Mesenchymal stem cell (in vitro differentiated cells and primary cell): ENCODE measurements around the gene KAT7.

Experiments used
- DNase-seq: peaks from one replicate; pipeline ENCODE4 v3.0.0-alpha.2; 2013
- H2AFZ ChIP-seq: one replicate; pipeline ENCODE4 v1.6.1; 2013; ENCODE audit warnings: low read depth, mild to moderate bottlenecking, control low read depth, inconsistent platforms, low read length, moderate library complexity
- H2AK5ac ChIP-seq: 2 replicates; pipeline ENCODE4 v1.6.1; 2013; ENCODE audit warnings: low read length, moderate library complexity, mild to moderate bottlenecking, inconsistent platforms; ENCODE audit not compliant: severe bottlenecking
- H2BK120ac ChIP-seq: one replicate; pipeline ENCODE4 v1.6.1; 2013; ENCODE audit warnings: low read depth, mild to moderate bottlenecking, inconsistent platforms, low read length, moderate library complexity
- H2BK12ac ChIP-seq, 2 experiments: one replicate each; pipeline ENCODE4 v1.6.1; 2013; ENCODE audit warnings: inconsistent platforms in 2 of 2, low read length in 2 of 2, mild to moderate bottlenecking in 2 of 2, moderate library complexity in 2 of 2, control low read depth in 1 of 2
- H2BK15ac ChIP-seq: one replicate; pipeline ENCODE4 v1.6.1; 2013; ENCODE audit warnings: mild to moderate bottlenecking, low read depth, inconsistent platforms; ENCODE audit not compliant: poor library complexity, severe bottlenecking
- H2BK5ac ChIP-seq: 2 replicates; pipeline ENCODE4 v1.6.1; 2013; ENCODE audit warnings: low read depth, mild to moderate bottlenecking, low read length, control low read depth, inconsistent platforms; ENCODE audit not compliant: poor library complexity, severe bottlenecking
- H3K14ac ChIP-seq, 2 experiments: one replicate each; pipeline ENCODE4 v1.6.1; 2013; ENCODE audit warnings: inconsistent platforms in 2 of 2, low read length in 2 of 2, control low read depth in 1 of 2, mild to moderate bottlenecking in 1 of 2, moderate library complexity in 1 of 2
- H3K18ac ChIP-seq, 2 experiments: one replicate each; pipeline ENCODE4 v1.6.1; 2013; ENCODE audit warnings: inconsistent platforms in 2 of 2, low read length in 2 of 2, control low read depth in 1 of 2, low read depth in 1 of 2, mild to moderate bottlenecking in 1 of 2
- H3K23ac ChIP-seq, 2 experiments: one replicate each; pipeline ENCODE4 v1.6.1; 2013; ENCODE audit warnings: inconsistent platforms in 2 of 2, low read length in 2 of 2, mild to moderate bottlenecking in 2 of 2, moderate library complexity in 2 of 2, control low read depth in 1 of 2
- H3K27ac ChIP-seq: 2 replicates; pipeline ENCODE4 v1.5.1; 2013; ENCODE audit warnings: mild to moderate bottlenecking, moderate library complexity, low read length, control low read depth, inconsistent platforms; ENCODE audit not compliant: poor library complexity, severe bottlenecking
- H3K27me3 ChIP-seq, 2 experiments: 2 replicates each; pipeline versions ENCODE4 v1.6.1 to v1.7.0; 2013; ENCODE audit warnings: low read length in 2 of 2, mild to moderate bottlenecking in 2 of 2, moderate library complexity in 2 of 2, control low read depth in 1 of 2, inconsistent platforms in 1 of 2; ENCODE audit not compliant: control insufficient read depth in 1 of 2, insufficient read depth in 1 of 2
- H3K36me3 ChIP-seq, 2 experiments: 2 replicates each; pipeline versions ENCODE4 v1.6.1 to v1.7.0; 2013; ENCODE audit warnings: low read length in 2 of 2, control low read depth in 1 of 2, inconsistent platforms in 1 of 2, low read depth in 1 of 2, mild to moderate bottlenecking in 1 of 2; ENCODE audit not compliant: insufficient read depth in 2 of 2, control insufficient read depth in 1 of 2
- H3K4ac ChIP-seq, 2 experiments: one replicate each; pipeline ENCODE4 v1.6.1; 2013; ENCODE audit warnings: inconsistent platforms in 2 of 2, low read length in 2 of 2, mild to moderate bottlenecking in 2 of 2, moderate library complexity in 2 of 2, control low read depth in 1 of 2, low read depth in 1 of 2
- H3K4me1 ChIP-seq: 2 replicates; pipeline ENCODE4 v1.6.1; 2013; ENCODE audit warnings: low read depth, low read length, control low read depth; ENCODE audit not compliant: control insufficient read depth, insufficient read depth
- H3K4me2 ChIP-seq: 2 replicates; pipeline ENCODE4 v1.6.1; 2013; ENCODE audit warnings: low read length, mild to moderate bottlenecking, inconsistent platforms; ENCODE audit not compliant: poor library complexity, severe bottlenecking
- H3K4me3 ChIP-seq, 2 experiments: 2 replicates each; pipeline versions ENCODE4 v1.5.1 to v1.7.0; 2013; ENCODE audit warnings: low read length in 2 of 2, mild to moderate bottlenecking in 2 of 2, control low read depth in 1 of 2, low read depth in 1 of 2; ENCODE audit not compliant: insufficient read depth in 1 of 2
- H3K79me1 ChIP-seq: replicated peaks from 2 replicates; pipeline ENCODE4 v1.6.1; 2013; ENCODE audit warnings: mild to moderate bottlenecking, control low read depth, low read length, inconsistent platforms; ENCODE audit not compliant: poor library complexity, severe bottlenecking
- H3K9ac ChIP-seq: 2 replicates; pipeline ENCODE4 v1.7.0; 2013; ENCODE audit warnings: mild to moderate bottlenecking, low read length, moderate library complexity
- H3K9me3 ChIP-seq: 2 replicates; pipeline ENCODE4 v1.7.0; 2013; ENCODE audit warnings: mild to moderate bottlenecking, low read length; ENCODE audit not compliant: control insufficient read depth
- H4K8ac ChIP-seq: one replicate; pipeline ENCODE4 v1.6.1; 2013; ENCODE audit warnings: inconsistent platforms, mild to moderate bottlenecking, low read length, moderate library complexity
- H4K91ac ChIP-seq: one replicate; pipeline ENCODE4 v1.6.1; 2013; ENCODE audit warnings: mild to moderate bottlenecking, low read length, inconsistent platforms
- WGBS: methylation state at CpG from one replicate; pipeline ENCODE4 v1.1.7; 2013; ENCODE audit warnings: mixed read lengths; 5-methylcytosine and 5-hydroxymethylcytosine counted together

The KAT7 gene

DNA sequence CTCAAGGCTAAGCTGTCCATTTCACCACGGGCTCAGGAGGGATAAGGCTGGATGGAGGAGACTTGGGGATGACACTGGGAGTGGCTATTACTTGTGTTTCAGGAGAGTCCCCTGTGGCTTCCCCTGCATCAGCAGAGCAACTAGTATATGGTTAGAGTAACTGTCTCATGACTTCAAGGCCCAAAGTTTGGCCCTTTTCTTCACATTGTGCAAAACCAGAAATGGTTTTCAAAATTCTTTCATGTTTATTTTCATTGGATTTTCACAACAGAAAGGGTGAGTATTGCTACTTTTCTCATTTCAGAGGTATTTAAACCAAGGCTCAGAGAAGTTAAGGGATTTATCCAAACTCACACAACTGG lies 77.5 kb downstream of the KAT7 start:
- H2BK5ac ChIP-seq = no peak overlapping the region
- H3K4ac ChIP-seq = no peak overlapping the region
- no peak overlapping the region for H2BK15ac ChIP-seq
- no peaks in the 10 kb centered on the region for H3K36me3 ChIP-seq
- H2BK12ac ChIP-seq = no peak overlapping the region
- H3K27me3 ChIP-seq = peaks cover 40 to 49% of the 10 kb centered on the region in 2 experiments
- H3K4me2 ChIP-seq = no peak overlapping the region
- no peak overlapping the region for H3K4me3 ChIP-seq
- no peak overlapping the region for H3K27ac ChIP-seq
- no peak overlapping the region for H4K8ac ChIP-seq
- peaks cover 7% of the 10 kb centered on the region for H3K4me1 ChIP-seq
- DNase-seq = no peak
- H3K23ac ChIP-seq = no peak overlapping the region
- no peak overlapping the region for H2BK120ac ChIP-seq
- WGBS = 0% methylated on average over 1 of the region's 1 CpG
- no peak overlapping the region for H3K18ac ChIP-seq
- no peak overlapping the region for H2AK5ac ChIP-seq
- peak overlapping the region in 1 of 2 experiments; percentile 4 for H3K14ac ChIP-seq
- H2AFZ ChIP-seq = no peak overlapping the region
- H4K91ac ChIP-seq = no peak overlapping the region
- no peak overlapping the region for H3K9ac ChIP-seq
- no peaks in the 10 kb centered on the region for H3K79me1 ChIP-seq
- no peaks in the 10 kb centered on the region for H3K9me3 ChIP-seq

DNA sequence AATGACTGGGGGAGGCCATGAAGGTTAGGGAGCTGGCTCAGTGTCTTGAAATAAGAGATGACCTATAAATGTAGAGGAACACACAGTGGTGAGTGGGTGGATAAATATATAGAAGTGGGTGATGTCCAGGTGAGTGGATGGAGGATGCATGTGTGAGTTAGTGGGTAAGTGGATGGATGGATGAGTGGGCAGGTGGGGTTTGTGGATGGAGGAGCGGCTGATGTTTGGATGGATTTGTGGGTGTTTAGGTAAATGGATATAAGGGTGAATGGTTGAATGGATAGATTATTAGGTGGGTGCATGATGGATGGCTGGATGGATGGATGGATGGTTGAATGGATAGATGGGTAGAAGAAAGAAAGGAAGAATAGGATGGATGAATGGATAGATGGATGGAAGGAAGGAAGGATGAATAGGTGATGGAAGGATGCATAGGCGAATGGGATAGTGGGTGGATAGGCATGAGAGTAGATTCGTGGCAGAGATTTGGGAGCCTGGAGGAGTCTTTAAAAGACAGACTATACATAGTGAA lies 78.5 kb downstream of the KAT7 start:
- DNase-seq = no peak

DNA sequence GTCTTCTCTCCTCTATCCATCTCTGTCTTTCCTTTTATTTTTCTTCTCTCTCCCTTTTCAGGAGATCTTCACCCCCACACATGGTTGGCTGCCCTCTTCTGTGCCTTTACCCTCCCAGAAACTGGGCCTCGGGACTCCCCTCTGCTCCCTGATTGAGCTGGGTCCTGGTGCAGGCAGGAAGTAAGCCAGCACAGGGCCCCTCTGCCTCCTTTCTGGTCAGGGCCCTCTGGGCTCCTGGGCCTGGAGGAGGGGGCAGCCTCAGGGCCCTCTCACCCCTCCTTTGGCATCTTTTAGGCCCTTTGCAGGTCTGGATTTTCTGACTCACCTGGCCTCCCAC lies 80.5 kb downstream of the KAT7 start:
- Histone ChIP-seq H3K79me1 (no peaks in the 10 kb centered on the region), H2AK5ac (no peak overlapping the region), H4K8ac (no peak overlapping the region), H3K36me3 (no peaks in the 10 kb centered on the region), H2BK15ac (no peak overlapping the region), H4K91ac (no peak overlapping the region), H2BK120ac (no peak overlapping the region), H3K23ac (no peak overlapping the region), H2BK5ac (no peak overlapping the region), H3K14ac (no peak overlapping the region), H3K4me2 (no peak overlapping the region), H2AFZ (no peak overlapping the region), H3K27me3 (peaks cover 53 to 63% of the 10 kb centered on the region in 2 experiments), H2BK12ac (no peak overlapping the region), H3K9ac (no peak overlapping the region), H3K18ac (no peak overlapping the region), H3K4me3 (no peak overlapping the region), H3K27ac (no peak overlapping the region), H3K4me1 (peaks cover 4% of the 10 kb centered on the region), H3K4ac (no peak overlapping the region), H3K9me3 (no peaks in the 10 kb centered on the region)
- no peak for DNase-seq
- WGBS = 3% methylated on average over 1 of the region's 1 CpG

More for the DNA sequence above, 78.5 kb downstream of the KAT7 start:
- Histone ChIP-seq H2BK5ac (no peak overlapping the region), H3K23ac (no peak overlapping the region), H3K36me3 (no peaks in the 10 kb centered on the region), H3K79me1 (no peaks in the 10 kb centered on the region), H3K4ac (no peak overlapping the region), H3K14ac (no peak overlapping the region), H3K27me3 (peaks cover 42 to 50% of the 10 kb centered on the region in 2 experiments), H2BK120ac (no peak overlapping the region), H2AFZ (no peak overlapping the region), H4K91ac (no peak overlapping the region), H3K18ac (no peak overlapping the region), H3K4me1 (peaks cover 4% of the 10 kb centered on the region), H4K8ac (no peak overlapping the region), H3K4me2 (no peak overlapping the region), H3K27ac (no peak overlapping the region), H3K4me3 (no peak overlapping the region), H2BK12ac (no peak overlapping the region), H3K9me3 (no peaks in the 10 kb centered on the region), H2BK15ac (no peak overlapping the region), H2AK5ac (no peak overlapping the region), H3K9ac (no peak overlapping the region)
- 96% methylated on average over 3 of the region's 3 CpGs for WGBS

DNA sequence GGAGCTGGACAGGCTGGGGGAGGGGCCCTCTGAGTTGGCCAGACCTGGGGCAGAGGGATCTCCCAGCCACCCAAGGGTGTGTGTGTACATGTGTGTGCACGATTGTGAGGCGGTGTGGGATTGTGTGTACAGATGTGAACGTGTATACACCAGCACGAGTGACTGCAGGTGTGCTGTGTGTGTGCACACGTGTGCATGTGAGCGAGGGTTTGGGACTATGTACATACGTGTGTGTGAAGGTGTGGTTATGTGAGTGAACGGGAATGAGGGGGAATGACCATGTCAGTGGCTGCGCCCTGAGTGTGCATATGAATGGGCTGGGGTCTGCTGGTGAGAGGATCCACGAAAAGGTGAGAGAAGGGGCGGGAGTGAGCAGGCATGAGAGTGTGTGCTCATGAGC lies 81.8 kb downstream of the KAT7 start:
- H3K4me2 ChIP-seq = no peak overlapping the region
- no peak overlapping the region for H2BK120ac ChIP-seq
- no peak for DNase-seq

More for the DNA sequence above, 81.8 kb downstream of the KAT7 start:
- Histone ChIP-seq H3K4ac (no peak overlapping the region), H2BK15ac (no peak overlapping the region), H3K36me3 (no peaks in the 10 kb centered on the region), H3K23ac (no peak overlapping the region), H3K79me1 (no peaks in the 10 kb centered on the region), H3K9ac (no peak overlapping the region), H2BK12ac (no peak overlapping the region), H3K14ac (no peak overlapping the region), H3K4me3 (no peak overlapping the region), H2AFZ (no peak overlapping the region), H3K27me3 (peaks cover 65 to 72% of the 10 kb centered on the region in 2 experiments), H4K8ac (no peak overlapping the region), H3K18ac (no peak overlapping the region), H2BK5ac (no peak overlapping the region), H4K91ac (no peak overlapping the region), H3K27ac (no peak overlapping the region), H3K9me3 (no peaks in the 10 kb centered on the region), H2AK5ac (no peak overlapping the region), H3K4me1 (peaks cover 4% of the 10 kb centered on the region)
- 80% methylated on average over 10 of the region's 11 CpGs for WGBS
